K562 (cell line): ENCODE data around the gene R3HDM1. TPM values are rescaled to one million over a fixed set of nuclear protein-coding genes. Genes with fewer than 3 reads are reported as not detected.
A peak's percentile ranks its signal among the peaks of the same experiment; 100 is the strongest.

ENCODE experiments used
- ATAC-seq: fragments of 200-7000 bp; cut with Tn5 transposase; 3 replicates; pipeline ENCODE4 v1.9.1; 2020; ENCODE audit warnings: moderate library complexity
- BruUV-seq: library from RNA; stranded (reverse); fragments of 400-500 nt; replicated peaks from 2 replicates; lab custom pipeline; 2021; lab: Mats Ljungman, UMichigan
- CTCF ChIA-PET: fragments of 300-600 bp; formaldehyde crosslinking; extraction: SDS; loops from one replicate; lab custom pipeline; 2021; ENCODE audit warnings: low intra/inter-chr PET ratio; lab: Yijun Ruan, JAX
- POLR2A ChIA-PET: fragments of 300-600, 350-650 bp; sonication (Branson Sonifier 250); formaldehyde crosslinking; extraction: SDS; loops from one replicate; lab custom pipeline; 2021; ENCODE audit warnings: antibody characterized with exemption, inconsistent platforms; lab: Yijun Ruan, JAX
- DNase-seq, 4 experiments: peaks; one replicate each; pipeline versions ENCODE4 v3.0.0 to v3.0.0-alpha.2; 2011 to 2018; ENCODE audit warnings: low spot score in 3 of 4, mixed read lengths in 3 of 4; ENCODE audit errors: extremely low read depth in 1 of 4
- FAIRE-seq: peaks from 2 replicates; lab custom pipeline; 2011; peaks lifted over from hg19 to GRCh38; lab: Jason Lieb, UNC
- H2AFZ ChIP-seq: 2 replicates; pipeline ENCODE4 v1.6.0; 2011; ENCODE audit warnings: low read depth, low read length, control low read depth, inconsistent platforms
- H3K27ac ChIP-seq: fragments of 200-600 bp; 3 replicates; pipeline ENCODE4 v1.8.0; 2011; ENCODE audit warnings: low read depth, mild to moderate bottlenecking, control low read depth, inconsistent platforms, low read length, moderate library complexity, mixed read lengths; ENCODE audit errors: extremely low read depth
- H3K27me3 ChIP-seq, 2 experiments: fragments of 300-600 bp in 1 of 2; 2 replicates in 1 of 2; 3 replicates in 1 of 2; pipeline versions ENCODE4 v1.6.0 to v1.8.0; 2011; ENCODE audit warnings: inconsistent platforms in 2 of 2, low read length in 2 of 2, mild to moderate bottlenecking in 1 of 2, mixed read lengths in 1 of 2, moderate library complexity in 1 of 2; ENCODE audit not compliant: control insufficient read depth in 2 of 2, insufficient read depth in 2 of 2
- H3K36me3 ChIP-seq: fragments of 300-600 bp; 3 replicates; pipeline ENCODE4 v1.8.0; 2011; ENCODE audit warnings: mild to moderate bottlenecking, low read length, inconsistent platforms; ENCODE audit not compliant: control insufficient read depth, insufficient read depth
- H3K4me1 ChIP-seq, 2 experiments: fragments of 200-600 bp in 1 of 2; replicated peaks in 1 of 2; 2 replicates in 1 of 2; 3 replicates in 1 of 2; pipeline versions ENCODE4 v1.5.1 to v1.8.0; 2011; ENCODE audit warnings: inconsistent platforms in 2 of 2, low read length in 2 of 2, mild to moderate bottlenecking in 1 of 2, mixed read lengths in 1 of 2, moderate library complexity in 1 of 2; ENCODE audit not compliant: control insufficient read depth in 2 of 2, insufficient read depth in 2 of 2
- H3K4me2 ChIP-seq: 2 replicates; pipeline ENCODE4 v1.6.1; 2011; ENCODE audit warnings: low read length, control low read depth, inconsistent platforms, mixed read lengths; ENCODE audit not compliant: insufficient read depth
- H3K4me3 ChIP-seq: fragments of 200-600 bp; sonication (generic), shearing (Covaris generic); 2 replicates; pipeline ENCODE4 v1.5.1; 2016; ENCODE audit warnings: control low read depth, inconsistent platforms
- H3K79me2 ChIP-seq: fragments of 200-600 bp; 3 replicates; pipeline ENCODE4 v1.8.0; 2011; ENCODE audit warnings: low read length, inconsistent platforms; ENCODE audit not compliant: control insufficient read depth, insufficient read depth
- H3K9ac ChIP-seq, 2 experiments: 2 replicates each; pipeline versions ENCODE4 v1.6.0 to v1.6.1; 2011; ENCODE audit warnings: low read depth in 2 of 2, low read length in 2 of 2, control low read depth in 1 of 2, inconsistent platforms in 1 of 2, mild to moderate bottlenecking in 1 of 2, mixed read lengths in 1 of 2; ENCODE audit not compliant: insufficient read depth in 1 of 2
- H3K9me1 ChIP-seq: one replicate; pipeline ENCODE4 v1.6.0; 2011; ENCODE audit warnings: inconsistent platforms, mild to moderate bottlenecking, low read length, moderate library complexity; ENCODE audit not compliant: control insufficient read depth, insufficient read depth
- H3K9me3 ChIP-seq: replicated peaks from 2 replicates; pipeline ENCODE4 v1.5.1; 2011; ENCODE audit warnings: low read depth, low read length, inconsistent platforms; ENCODE audit not compliant: control insufficient read depth, insufficient read depth
- H4K20me1 ChIP-seq: replicated peaks from 2 replicates; pipeline ENCODE4 v1.6.1; 2011; ENCODE audit warnings: low read length, inconsistent platforms, mixed read lengths; ENCODE audit not compliant: control insufficient read depth, insufficient read depth
- CBX3 ChIP-seq, 2 experiments: IDR thresholded peaks; 1 replicate in 1 of 2; 2 replicates in 1 of 2; pipeline ENCODE4 v1.6.1; 2012; ENCODE audit warnings: inconsistent platforms in 2 of 2, low read length in 2 of 2, borderline replicate concordance in 1 of 2, control low read depth in 1 of 2
- FOXA1 ChIP-seq: fragments of 450-650 bp; IDR thresholded peaks from 2 replicates; pipeline ENCODE4 v1.6.1; 2016; ENCODE audit warnings: mild to moderate bottlenecking, borderline replicate concordance
- SPI1 ChIP-seq: IDR thresholded peaks from 2 replicates; pipeline ENCODE4 v1.6.1; 2011; ENCODE audit warnings: low read depth, low read length, control low read depth, borderline replicate concordance
- TRIM24 ChIP-seq, 2 experiments: fragments of 450-650 bp; IDR thresholded peaks; 2 replicates each; pipeline ENCODE4 v1.6.1; 2016
- TRIM28 ChIP-seq: fragments of 450-650 bp; IDR thresholded peaks from 2 replicates; pipeline ENCODE4 v1.6.1; 2017
- ZEB2 ChIP-seq: fragments of 450-650 bp; IDR thresholded peaks from 2 replicates; pipeline ENCODE4 v1.6.1; 2016
- ZFP1 ChIP-seq: fragments of 450-650 bp; formaldehyde crosslinking; IDR thresholded peaks from 2 replicates; pipeline ENCODE4 v1.4.0; 2020; ENCODE audit warnings: mild to moderate bottlenecking, mixed read lengths
- ZNF280A ChIP-seq: fragments of 450-650 bp; IDR thresholded peaks from 2 replicates; pipeline ENCODE4 v1.6.1; 2018; ENCODE audit warnings: mild to moderate bottlenecking, low read depth; ENCODE audit not compliant: partially characterized antibody
- WGBS: fragments of 100-300 bp; shearing (Covaris generic); methylation state at CpG from one replicate; pipeline ENCODE4 v1.1.6; 2016; ENCODE audit warnings: low coverage, mixed read lengths; ENCODE audit not compliant: insufficient coverage; ENCODE audit errors: missing lambda C conversion rate; 5-methylcytosine and 5-hydroxymethylcytosine counted together
- in situ Hi-C: fragments of 300-500 bp; cut with MboI; formaldehyde crosslinking; loops from 4 replicates; pipeline ENCODE4 v1.15.0; 2018; ENCODE audit warnings: inconsistent platforms, mixed read lengths
- intact Hi-C: fragments of 100-400 bp; cut with micrococcal nuclease; formaldehyde crosslinking; loops from 2 replicates; pipeline ENCODE4 v1.14.2; 2022
- polyA plus RNA-seq, 8 experiments: library from polyadenylated mRNA; depleted of rRNA in 4 of 8; stranded (reverse) in 5 of 8; unstranded in 3 of 8; fragments of >200 nt; fragmentation: Nextera tagmentation in 2 of 8; fragmentation: Illumina TruSeq in 1 of 8; extraction: Ambion mirVana in 2 of 8; extraction: Trizol in 1 of 8; gene quantifications; 2 replicates each; pipeline versions ENCODE4 v1.2.1 to v1.2.3, GENCODE V29; 2011 to 2014; ENCODE audit warnings: inconsistent platforms in 1 of 8, missing spikeins in 1 of 8
- total RNA-seq, 7 experiments: library from RNA; depleted of rRNA in 6 of 7; stranded (reverse); fragments of >200 nt in 6 of 7; fragmentation: Illumina TruSeq in 2 of 7; extraction: Trizol in 2 of 7; gene quantifications; 2 replicates each; pipeline versions ENCODE4 v1.2.1 to v1.2.3, GENCODE V29; 2011 to 2021; ENCODE audit warnings: low replicate concordance in 1 of 7

Gene R3HDM1
- total and polyA plus RNA-seq, 9 of the 15 experiments (the other 6 are each of a cell fraction or from before 2014, with no cell fraction given): 12.4 to 89.4 (median 31.0) TPM

GRCh38 chr2:135756692-135757091 lies 225.4 kb downstream of the R3HDM1 start:
- ChIA-PET POLR2A (interaction anchor here (1.7 kb wide), 1 partner anchor 13 kb away, joined by 6 read pairs; no protein-coding TSS in a partner anchor), CTCF (no interaction called here)
- intact Hi-C loops: no loop called here
- in situ Hi-C loops: no loop called here
- H2AFZ ChIP-seq: no peak overlapping the region
- ATAC-seq (peak; percentile 38; the same call in 1 of the 3 replicates), DNase-seq (no peak), FAIRE-seq (no peak)
- H3K4me2 ChIP-seq: no peak overlapping the region
- no peaks in the 10 kb centered on the region for H4K20me1 ChIP-seq
- BruUV-seq: no TSS peak
- H3K4me1 ChIP-seq: no peaks in the 10 kb centered on the region
- WGBS: 87% methylated on average over 1 of the region's 1 CpG
- TF ChIP-seq ZFP1 (CRISPR knock-in tag): peak; percentile 83
- TF ChIP-seq CBX3 (IDR thresholded peaks at IDR 0.05; ENCODE audit: borderline replicate concordance in 1 of 2, low read length in 2 of 2): peak in 1 of 2 experiments; percentile 91; a peak in 1 of 3 replicates
- no peak for TF ChIP-seq FOXA1
- TF ChIP-seq TRIM28: peak; percentile 81; the same call in 1 of the 2 replicates
- TF ChIP-seq ZNF280A: peak; percentile 81
- TF ChIP-seq ZEB2: 0 out of 2 replicates have a peak, but pooled peaks have one; percentile 23
- peak; percentile 24 to 56; a peak in 2 of 4 replicates for TF ChIP-seq TRIM24 (IDR thresholded peaks at IDR 0.05)
- TF ChIP-seq SPI1: no peak
- no peak overlapping the region for H3K9ac ChIP-seq
- peaks cover 8% of the 10 kb centered on the region; the same call in 1 of the 2 replicates for H3K9me3 ChIP-seq
- H3K79me2 ChIP-seq: peaks cover 4% of the 10 kb centered on the region; the same call in 1 of the 3 replicates
- no peaks in the 10 kb centered on the region for H3K9me1 ChIP-seq
- no peak overlapping the region for H3K27ac ChIP-seq
- H3K27me3 ChIP-seq: no peaks in the 10 kb centered on the region
- peaks cover 81% of the 10 kb centered on the region for H3K36me3 ChIP-seq
- no peak overlapping the region for H3K4me3 ChIP-seq
